ENCODE data around the gene RHOT2.
"Not testable (repeated sequence)": the region's sequence is repeated elsewhere in the genome, so short reads cannot be mapped to it uniquely, and the experiment has no call there.

The RHOT2 gene

DNA sequence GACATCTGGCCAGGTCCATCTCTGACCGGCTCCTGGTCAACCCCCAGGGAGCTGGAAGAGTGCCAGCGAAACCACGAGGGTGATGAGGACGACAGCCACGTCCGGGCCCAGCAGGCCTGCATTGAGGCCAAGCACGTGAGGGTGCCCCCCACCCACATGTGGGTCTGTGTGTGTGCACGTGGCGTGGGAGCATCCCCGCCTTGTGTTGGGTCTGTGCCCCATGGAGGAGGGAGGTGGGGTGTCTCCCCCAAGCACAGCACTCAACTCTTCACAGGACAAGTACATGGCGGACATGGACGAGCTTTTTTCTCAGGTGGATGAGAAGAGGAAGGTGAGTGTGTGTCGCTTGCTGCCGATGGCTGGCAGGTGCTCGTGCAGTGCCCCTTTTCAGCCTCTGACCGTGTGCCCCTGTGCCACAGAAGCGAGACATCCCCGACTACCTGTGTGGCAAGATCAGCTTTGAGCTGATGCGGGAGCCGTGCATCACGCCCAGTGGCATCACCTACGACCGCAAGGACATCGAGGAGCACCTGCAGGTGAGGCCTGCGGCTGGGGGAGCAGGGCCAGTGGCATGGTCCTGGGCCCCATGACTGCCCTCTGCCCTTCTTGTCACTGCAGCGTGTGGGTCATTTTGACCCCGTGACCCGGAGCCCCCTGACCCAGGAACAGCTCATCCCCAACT lies 14.0 kb downstream of the RHOT2 start:
- DNase-seq (ENCODE audit: low spot score) = no peak

DNA sequence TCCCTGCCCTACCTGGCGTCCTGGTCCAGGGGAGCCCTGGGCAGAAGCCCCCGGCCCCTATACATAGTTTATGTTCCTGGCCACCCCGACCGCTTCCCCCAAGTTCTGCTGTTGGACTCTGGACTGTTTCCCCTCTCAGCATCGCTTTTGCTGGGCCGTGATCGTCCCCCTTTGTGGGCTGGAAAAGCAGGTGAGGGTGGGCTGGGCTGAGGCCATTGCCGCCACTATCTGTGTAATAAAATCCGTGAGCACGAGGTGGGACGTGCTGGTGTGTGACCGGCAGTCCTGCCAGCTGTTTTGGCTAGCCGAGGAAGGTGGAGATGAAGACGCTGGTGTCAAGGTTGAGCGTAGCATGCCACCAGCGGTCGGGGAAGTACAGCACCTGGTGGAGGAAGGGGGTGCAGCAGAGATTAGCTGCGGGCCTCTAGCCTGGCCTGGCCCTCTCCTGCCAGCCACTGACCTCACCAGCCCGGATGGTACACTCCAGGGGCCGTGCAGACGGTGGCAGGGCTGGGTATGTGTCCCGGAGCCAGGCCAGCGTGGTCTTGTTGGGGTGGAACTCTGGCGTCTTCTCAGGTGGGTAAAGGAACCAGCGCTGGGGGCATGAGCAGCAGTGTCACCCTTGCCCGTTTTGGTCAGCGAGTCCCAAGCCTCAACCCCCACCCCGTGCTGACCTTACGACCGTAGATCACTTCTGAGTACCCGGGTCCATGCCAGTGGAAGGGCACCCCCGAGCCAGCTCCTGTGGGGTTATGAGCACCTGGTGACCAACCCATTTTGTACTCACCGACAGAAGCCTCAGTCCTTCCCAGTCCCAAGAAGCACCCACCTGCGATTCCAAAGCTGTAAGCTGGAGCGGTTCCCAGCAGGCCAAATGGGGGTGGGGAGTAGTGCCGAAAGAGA lies 14.8 kb downstream of the RHOT2 start:
- DNase-seq (ENCODE audit: low spot score) = no peak

DNA sequence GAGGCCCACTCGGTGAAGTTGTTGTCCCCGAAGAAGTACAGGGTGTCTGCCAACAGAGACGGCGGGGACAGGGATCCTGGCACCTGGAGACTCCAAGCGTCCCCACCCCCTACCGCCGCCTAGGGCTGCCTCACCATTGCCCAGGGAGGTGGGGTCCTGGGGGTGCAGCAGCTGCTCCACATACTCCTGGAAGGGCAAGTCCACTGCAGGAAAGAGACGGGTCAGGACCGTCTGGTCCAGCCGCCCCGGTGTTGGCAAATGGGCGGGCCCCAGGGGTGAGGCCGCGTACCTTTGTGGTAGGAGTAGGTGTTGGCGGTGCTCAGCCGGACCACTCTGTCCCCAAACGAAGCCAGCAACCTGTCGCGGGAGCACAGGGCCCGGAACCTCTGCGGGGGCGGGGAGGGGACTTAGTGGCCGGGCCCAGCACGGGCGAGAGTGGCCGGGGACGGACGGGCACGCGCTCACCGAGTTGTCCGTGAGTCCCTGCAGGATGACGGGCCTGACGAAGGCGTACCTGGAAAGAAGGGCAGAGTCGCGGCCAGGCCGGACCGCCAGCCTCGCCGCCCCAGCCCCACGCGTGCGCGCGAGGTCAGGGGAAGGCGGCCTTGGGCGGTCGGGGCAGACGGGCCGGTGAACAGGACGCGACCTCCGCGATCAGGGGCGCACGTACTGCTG lies 15.6 kb downstream of the RHOT2 start:
- no peak for DNase-seq (ENCODE audit: low spot score)

DNA sequence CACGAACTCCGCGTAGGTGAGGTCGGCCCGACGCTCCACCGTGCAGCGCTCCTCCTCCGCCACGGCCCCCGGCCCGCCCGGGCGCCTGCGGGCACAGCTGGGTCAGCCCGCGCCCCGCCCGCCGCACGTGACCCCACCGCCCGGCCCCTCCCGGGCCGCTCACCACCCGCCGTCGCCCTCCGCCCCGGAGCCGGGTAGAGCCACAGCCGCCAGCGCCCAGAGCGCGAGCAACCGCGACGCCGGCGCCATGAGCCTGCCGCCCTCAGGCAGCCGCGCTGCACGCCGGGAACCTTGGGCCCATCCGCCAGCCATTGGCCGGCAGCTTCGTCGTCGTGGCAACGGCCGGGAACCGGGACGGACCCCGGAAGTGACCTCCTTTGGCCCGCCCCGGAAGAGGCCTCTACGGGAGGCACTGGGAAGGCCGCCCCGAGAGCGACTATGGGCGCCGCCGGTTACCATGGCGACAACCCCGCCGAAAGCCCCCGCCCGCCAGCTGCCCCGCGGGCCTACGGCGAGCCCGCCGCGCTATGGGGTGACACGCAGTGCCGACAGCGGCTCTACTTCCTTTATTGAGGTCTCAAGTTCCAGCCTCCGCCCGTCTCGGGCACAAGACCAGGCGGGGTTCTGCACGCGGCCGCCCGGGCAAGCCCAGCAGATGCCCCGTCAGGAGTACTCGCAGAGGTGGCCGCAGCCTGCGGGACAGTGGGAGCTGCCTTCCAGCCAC lies 16.3 kb downstream of the RHOT2 start, which contains the start of gene JMJD8:
Gene JMJD8 (minus strand): TSS at position 264 of the 724 bp plus-strand sequence. CDS start 15 bp downstream, at position 249.
- peak; percentile 94 for DNase-seq (ENCODE audit: low spot score)

DNA sequence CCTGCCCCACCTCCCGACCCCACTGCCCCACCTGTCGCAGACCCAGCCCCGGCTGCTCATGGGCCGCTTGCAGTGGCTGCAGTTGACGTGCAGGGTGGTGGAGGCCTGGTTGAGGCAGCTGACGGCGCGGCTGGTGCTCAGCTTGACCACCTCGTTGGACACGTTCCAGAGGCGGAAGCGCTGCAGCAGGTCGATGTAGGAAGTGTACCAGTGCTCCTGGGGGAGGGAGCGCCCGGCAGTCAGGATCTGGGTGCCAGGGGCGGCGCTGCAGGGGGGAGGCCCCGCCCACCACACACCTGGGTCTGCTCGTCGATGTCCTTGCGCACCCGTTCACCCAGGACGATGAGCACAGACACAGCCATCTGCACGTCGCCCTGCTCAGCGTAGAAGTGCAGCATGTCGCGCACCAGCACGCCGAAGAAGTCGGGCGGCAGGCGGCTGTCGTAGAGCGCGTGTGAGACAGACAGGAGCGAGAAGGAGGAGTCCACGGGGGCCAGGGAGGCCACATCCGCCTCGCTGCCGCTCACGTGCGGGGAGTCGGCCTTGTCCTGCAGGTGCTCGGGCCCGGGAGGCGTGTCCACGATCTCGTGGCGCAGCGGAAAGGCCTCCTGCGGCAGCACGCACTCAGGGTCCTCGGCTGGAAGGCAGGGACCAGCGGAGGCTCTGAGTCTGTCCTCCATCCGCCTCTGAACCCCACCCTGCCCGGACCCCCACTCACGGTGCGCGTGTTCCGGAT lies 17.2 kb downstream of the RHOT2 start:
- DNase-seq (ENCODE audit: low spot score) = no peak

DNA sequence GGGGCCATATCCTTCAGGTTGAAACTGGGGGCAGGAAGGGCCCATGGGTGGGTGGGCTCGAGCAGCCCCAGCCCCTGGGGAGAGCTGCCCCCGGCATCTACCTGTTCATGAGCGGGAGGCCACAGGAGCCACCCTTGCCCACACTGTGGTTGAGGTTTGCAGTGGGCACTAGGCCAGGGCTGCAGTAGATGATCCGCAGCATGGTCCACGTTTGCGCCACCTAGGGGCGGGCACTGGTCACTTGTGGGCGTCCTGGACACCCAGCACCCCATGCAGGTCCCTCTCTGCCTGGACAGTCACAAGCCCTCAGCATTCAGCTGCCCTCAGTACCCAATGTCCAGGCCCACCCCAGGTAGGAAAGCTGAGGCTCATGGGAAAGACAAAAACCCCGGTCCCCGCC lies 18.0 kb downstream of the RHOT2 start:
- no peak for DNase-seq (ENCODE audit: low spot score)

DNA sequence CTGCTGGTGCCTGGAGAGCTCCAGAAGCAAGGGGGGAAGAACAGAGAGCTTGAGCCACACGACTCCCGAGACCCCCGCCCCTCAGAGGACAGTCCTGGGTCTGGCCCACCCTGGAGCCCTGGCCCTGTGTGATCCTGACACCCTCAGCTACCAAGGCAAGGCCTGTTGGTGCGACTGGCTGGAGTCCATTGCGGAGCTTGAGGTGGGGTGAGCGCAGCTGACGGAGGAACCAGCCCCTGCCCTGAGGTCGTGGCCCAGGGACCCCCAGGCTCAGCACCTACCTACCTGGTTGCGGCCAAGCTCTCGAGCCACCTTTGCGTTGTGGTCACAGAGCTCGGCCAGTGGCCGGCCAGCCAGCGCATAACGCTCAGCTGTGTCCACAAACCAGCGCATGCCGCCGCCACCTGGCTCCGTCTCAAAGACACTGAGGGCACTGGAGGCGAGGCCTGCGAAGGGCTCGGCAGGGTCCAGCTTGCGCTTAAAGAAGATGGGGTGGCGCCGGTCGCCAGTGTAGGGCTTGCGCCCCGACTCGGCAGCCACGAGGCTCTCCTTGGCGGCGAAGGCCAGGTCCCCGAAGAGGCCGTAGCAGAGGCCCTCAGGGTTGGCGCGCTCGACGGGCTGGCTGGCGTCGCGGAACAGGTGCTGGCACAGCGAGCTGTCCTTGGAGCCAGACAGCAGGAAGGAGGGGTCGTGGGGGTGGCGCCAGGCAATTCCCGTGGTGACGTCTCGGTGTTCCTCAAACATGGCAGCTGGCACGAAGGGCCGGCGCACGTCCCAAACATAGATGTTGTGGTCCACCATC lies 18.7 kb downstream of the RHOT2 start:
- DNase-seq (ENCODE audit: low spot score) = no peak

DNA sequence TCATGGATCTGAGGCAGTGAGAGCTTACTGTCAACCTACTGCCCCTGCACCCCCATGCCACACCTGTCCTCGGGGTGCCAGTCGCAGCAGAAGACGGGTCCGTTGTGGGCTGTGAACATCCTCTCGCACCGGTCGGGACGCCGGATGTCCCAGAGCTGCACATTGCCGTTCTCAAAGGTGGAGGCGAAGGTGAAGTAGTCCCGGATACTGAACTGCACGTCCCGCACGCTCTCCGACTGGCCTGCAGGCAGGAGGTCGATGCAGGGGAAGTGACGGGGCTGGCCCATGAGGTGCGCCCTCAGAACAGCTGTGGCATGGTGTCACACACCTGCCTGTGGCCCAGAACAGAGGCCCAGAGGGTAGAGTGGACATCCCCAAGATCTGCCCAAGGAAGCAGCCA lies 19.6 kb downstream of the RHOT2 start:
- no peak for DNase-seq (ENCODE audit: low spot score)

DNA sequence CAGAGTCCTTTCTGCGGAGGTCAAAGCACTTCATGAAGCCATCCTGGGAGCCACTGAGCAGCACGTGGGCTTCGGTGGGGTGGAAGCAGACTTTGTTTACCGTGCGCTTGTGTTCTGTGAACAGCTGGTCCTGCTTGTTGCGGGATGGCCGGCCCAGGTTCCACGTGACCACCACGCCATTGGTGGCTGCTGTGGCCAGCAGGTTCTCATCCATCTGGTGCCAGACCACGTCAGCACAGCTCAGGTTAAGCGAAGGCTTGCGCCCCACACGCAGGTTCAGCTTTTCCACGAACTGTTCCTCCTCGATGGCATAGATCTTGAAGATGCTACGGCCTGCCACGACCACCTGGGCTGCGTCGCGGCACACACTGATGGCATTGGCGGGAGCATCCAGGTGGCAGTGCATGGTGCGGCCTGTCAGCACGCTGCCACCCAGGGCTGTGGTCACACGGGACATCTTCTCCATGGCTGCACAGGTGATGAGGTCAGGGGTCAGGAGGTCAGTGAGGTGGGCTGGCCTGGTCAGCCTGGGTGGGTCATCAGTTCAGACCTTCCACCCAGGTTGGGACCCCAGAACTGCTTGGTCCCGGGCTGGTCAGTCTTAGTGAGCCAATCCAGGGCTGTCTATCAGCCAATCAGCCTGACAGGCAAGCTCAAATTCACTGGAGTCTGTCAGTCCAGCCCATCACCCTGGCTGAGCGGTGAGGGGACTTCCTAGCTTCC lies 21.4 kb downstream of the RHOT2 start:
- no peak for DNase-seq (ENCODE audit: low spot score)

DNA sequence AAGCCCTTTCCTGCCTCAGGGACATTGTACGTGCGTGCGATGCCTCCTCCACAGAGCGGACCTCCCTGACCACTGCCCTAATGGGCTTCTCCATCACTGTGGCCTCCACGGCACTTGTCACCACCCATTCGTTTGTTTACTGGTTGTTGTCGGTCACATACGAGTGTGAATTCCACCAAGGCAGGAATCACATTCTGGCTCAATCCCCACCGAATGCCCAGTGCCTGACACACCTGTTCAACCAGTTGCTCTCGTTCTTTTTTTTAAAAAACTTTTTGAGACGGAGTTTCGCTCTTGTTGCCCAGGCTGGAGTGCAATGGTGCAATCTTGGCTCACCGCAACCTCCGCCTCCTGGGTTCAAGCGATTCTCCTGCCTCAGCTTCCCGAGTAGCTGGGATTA lies 23.3 kb downstream of the RHOT2 start:
- not testable (repeated sequence) for DNase-seq (ENCODE audit: low spot score)

DNA sequence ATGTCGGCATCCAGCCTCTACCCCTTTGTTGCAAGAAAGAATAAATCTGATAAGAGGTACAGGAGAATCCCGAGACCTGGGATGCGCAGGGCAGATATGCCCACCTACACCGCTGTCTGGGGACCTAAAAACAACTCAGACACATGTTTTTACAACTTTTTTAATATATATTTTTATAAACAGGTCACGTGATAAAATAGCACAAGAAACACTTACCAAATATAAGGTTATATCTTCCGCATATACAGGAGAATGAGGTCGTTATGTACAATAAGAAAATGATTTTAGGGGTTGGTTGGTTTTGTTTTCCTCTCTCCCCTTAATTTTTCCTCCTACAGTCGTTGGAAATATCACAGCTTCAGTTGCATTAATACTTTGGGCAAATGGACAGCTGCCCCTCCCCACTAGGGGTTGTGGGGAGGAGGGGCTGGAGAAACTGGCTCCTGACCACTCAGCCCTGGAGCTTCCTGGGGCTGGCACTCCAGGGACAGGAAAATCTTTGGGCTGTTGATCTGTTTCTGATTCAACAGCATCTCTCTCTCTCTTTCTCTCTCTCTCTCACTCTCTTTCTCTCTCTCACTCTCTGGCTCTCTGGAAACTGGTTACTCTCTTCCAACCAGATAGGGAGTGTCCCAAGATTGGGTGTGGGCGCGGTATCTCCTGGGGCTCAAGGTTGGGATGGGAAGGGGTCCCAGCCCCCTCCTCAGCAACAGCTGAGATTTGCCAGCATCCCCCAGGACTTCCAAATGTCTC lies 24.6 kb downstream of the RHOT2 start:
- no peak for DNase-seq (ENCODE audit: low spot score)

DNA sequence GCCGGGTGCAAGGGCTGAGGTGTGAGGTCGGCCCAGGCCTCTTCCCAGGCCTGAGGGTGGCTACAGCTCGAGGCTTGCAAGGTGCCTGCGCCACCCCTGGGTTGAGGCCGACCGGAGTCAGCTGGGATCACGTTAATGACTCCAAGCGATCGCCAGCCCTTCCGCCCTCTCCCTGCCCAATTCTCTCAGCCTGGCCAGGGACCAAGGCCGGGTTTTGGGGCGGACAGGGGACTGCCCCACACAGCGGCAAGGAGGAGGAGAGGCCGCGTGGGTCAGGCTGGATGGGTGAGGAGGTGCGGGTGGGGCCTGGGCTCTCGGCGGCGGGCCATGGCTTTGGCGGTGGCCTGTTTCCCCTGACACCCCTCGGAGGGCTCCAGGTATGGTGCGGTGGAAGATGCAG lies 25.4 kb downstream of the RHOT2 start:
- no peak for DNase-seq (ENCODE audit: low spot score)

DNA sequence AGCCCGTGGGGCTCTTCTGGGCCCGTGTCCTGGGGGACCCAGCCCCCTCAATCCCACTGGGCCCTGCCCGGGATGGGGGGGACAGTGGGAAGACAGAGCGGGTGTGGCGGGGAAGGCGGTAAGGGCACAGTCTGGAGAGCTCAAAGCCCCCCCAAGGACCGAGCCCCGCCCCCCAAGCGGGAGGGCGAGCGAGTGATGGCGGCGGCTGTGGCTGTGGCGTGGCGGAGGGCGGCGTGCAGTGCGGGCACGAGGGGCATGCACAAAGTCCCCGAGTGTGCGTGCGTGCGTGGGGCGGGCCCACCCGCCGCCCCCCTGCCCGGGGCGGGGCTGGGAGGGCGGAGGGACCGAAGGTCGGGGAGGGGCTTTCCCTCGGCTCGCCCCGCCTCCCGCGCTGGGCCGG lies 25.8 kb downstream of the RHOT2 start:
- no peak for DNase-seq (ENCODE audit: low spot score)

DNA sequence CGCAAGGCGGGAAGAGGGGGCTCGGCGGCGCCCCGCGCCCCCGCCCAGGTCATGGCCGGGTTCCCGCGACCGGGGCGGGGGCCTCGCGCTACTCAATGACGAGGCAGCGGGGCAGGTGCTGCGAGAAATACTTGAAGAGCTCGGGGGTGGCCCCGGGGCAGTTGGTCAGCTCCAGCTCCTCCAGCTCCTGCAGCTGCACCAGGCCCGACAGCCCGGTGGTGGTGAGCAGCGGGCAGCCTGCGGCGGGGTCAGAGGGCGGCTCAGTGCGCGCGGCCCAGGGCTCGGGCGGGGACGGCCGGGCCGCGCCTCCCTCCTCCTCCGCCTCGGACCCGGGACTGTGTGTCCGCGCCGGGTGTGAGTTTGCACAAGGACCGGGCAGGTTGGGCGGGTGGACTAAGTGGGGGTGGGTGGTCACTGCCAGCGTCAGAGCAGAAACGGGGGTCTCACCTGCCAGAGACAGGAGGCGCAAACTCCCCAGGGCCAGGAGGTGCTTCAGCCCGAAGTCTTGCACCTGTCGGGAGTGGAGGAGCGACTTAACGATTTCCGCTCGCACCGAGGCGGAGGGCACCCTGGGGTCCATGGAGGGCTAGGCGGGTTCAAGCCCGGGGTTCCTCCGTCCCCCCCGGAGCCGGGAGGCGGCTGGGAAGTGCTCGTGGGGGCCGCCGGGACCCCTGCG lies 26.4 kb downstream of the RHOT2 start:
- no peak for DNase-seq (ENCODE audit: low spot score)

DNA sequence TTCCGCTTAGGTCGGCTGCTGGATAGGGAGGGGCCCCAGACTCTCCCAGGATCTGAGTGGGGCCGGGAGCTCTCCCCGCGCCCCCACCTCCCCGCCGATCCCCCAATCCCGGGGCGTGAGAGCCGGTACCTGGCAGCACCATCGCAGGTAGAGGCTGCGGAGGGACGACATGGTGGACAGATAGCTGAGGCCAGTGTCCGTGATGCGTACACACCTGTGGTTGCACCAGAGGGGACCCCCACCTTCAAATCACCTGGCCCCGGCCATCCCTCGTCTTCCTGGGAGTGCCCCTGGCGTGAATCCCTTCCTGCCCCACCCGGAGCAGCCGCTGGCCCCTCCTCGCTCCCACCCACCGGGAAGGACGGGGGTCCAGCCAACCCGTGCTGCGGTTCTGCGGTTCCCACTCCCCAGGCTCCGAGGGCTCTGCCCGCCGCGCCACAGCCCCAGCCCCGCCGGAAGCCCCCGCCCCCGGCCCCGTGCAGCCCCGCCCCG lies 27.0 kb downstream of the RHOT2 start:
- no peak for DNase-seq (ENCODE audit: low spot score)

DNA sequence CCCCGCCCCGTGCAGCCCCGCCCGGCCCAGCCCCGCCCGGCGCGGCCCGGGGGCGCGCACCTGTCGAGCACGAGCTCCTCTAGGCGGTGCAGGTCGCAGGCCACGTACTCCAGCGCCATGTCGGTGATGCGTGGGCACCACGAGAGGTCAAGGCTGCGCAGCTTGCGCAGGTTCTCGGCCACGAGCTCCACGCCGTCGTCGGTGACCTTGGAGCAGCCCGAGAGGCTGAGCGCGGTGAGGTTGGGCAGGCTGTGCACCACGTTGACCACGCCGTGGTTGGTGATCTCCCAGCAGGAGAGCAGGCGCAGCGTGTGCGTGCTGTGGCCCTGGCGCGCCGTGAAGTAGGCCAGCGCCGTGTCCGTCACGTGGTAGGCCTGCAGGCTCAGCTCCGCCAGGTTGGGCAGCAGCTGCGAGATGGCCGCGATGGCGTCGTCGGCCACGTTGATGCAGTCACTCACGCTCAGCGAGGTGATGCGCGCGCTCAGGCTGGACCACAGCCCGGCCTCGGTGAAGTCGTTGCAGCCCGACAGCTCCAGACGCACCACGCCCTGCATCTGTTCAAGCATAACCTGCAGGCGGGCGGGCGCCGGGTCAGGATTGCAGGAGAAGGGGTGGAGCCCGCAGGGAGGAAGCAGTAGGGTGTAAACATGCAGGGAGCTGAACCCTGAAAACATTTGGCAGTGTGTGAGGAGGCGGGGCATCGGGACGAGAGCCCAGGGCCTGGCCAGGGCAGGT lies 27.6 kb downstream of the RHOT2 start:
- DNase-seq (ENCODE audit: low spot score) = no peak

DNA sequence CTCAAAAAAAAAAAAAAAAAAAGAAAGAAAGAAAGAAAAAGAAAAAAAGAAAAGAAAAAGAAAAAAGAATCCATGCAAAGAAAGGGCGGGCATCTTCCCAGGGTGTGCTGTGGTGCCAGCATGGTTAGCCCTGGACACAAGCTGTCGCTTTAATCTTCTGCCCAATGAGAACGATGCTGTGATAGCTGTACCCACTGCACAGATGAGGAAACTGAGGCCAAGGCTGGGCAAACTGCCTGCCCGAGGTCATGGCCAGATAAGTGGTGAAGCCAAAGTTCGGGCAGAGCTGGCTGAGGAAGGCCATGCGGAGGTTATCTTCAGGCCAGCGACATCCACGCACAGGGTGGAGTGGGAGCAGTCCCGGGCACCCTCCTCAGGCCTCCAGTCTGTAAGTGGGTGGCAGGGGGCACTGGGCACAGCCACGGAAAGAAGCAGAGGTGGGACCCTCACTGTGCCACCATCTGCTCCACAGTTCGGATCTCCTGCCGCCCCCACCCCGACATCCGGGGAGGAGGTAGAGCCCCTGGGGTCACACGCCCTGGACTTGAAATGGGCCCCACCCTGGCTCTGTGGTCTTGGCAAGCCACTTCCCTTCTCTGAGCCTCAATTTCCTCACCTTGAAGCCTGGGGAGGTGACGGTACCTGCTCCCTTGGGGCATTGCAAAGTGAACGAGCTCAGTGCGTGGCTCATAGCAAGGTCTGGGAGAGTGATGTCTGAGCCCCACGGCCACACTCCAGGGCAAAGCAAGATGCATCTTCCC lies 31.2 kb downstream of the RHOT2 start:
- DNase-seq (ENCODE audit: low spot score) = no peak
